HG02870 (cell line): ENCODE measurements around the gene CLDN14.

Source experiments
- ATAC-seq: cut with Tn5 transposase; IDR thresholded peaks from one replicate; pipeline ENCODE4 v1.9.1; 2021; ENCODE audit warnings: mild to moderate bottlenecking, moderate library complexity; ENCODE audit not compliant: unreplicated experiment

The CLDN14 gene

GRCh38 chr21:36436829-36437744 lies 42.8 kb downstream of the CLDN14 start:
- ATAC-seq = no peak

GRCh38 chr21:36434144-36434543 lies 45.8 kb downstream of the CLDN14 start:
- no peak for ATAC-seq

- ATAC-seq = no peak
Measured at GRCh38 chr21:36433059-36433709, 46.7 kb downstream of the CLDN14 start.

- ATAC-seq = no peak
Measured at GRCh38 chr21:36431252-36431651, 48.7 kb downstream of the CLDN14 start.

- ATAC-seq = no peak
Measured at GRCh38 chr21:36430841-36431240, 49.1 kb downstream of the CLDN14 start.

- ATAC-seq = peak; percentile 87
Measured at GRCh38 chr21:36429947-36430546, 49.9 kb downstream of the CLDN14 start.

- ATAC-seq = no peak
Measured at GRCh38 chr21:36428761-36429432, 51.0 kb downstream of the CLDN14 start.

- no peak for ATAC-seq
Measured at GRCh38 chr21:36427502-36427901, 52.4 kb downstream of the CLDN14 start.

- ATAC-seq = no peak
Measured at GRCh38 chr21:36425286-36425685, 54.6 kb downstream of the CLDN14 start.

GRCh38 chr21:36424592-36424991 lies 55.3 kb downstream of the CLDN14 start:
- ATAC-seq = no peak

GRCh38 chr21:36423771-36424433 lies 56.0 kb downstream of the CLDN14 start:
- ATAC-seq = no peak

GRCh38 chr21:36422279-36423098 lies 57.4 kb downstream of the CLDN14 start:
- no peak for ATAC-seq

GRCh38 chr21:36420571-36421339 lies 59.2 kb downstream of the CLDN14 start:
- no peak for ATAC-seq

GRCh38 chr21:36419996-36420395 lies 59.9 kb downstream of the CLDN14 start:
- peak; percentile 59 for ATAC-seq

- no peak for ATAC-seq
Measured at GRCh38 chr21:36419241-36419640, 60.7 kb downstream of the CLDN14 start.

GRCh38 chr21:36415375-36415774 lies 64.5 kb downstream of the CLDN14 start:
- no peak for ATAC-seq

GRCh38 chr21:36412916-36413315 lies 67.0 kb downstream of the CLDN14 start:
- ATAC-seq = no peak

GRCh38 chr21:36411301-36411700 lies 68.6 kb downstream of the CLDN14 start:
- no peak for ATAC-seq
